HG02840 (cell line): ENCODE measurements around the gene TMEM92.

Source experiments
- ATAC-seq: cut with Tn5 transposase; IDR thresholded peaks from one replicate; pipeline ENCODE4 v1.9.1; 2021; ENCODE audit warnings: mild to moderate bottlenecking, moderate library complexity, moderate number of reproducible peaks; ENCODE audit not compliant: unreplicated experiment, low FRiP score

Gene TMEM92

GRCh38 chr17:50318501-50319285, 44.4 kb downstream of the TMEM92 start:
- no peak for ATAC-seq

- ATAC-seq = no peak
Measured at GRCh38 chr17:50319306-50320004, 45.2 kb downstream of the TMEM92 start.

- ATAC-seq = no peak
Measured at GRCh38 chr17:50322271-50322670, 48.0 kb downstream of the TMEM92 start.

GRCh38 chr17:50323060-50323459, 48.8 kb downstream of the TMEM92 start:
- no peak for ATAC-seq

- no peak for ATAC-seq
Measured at GRCh38 chr17:50325906-50326305, 51.6 kb downstream of the TMEM92 start.

GRCh38 chr17:50326831-50327364, 52.6 kb downstream of the TMEM92 start:
- ATAC-seq = no peak

- no peak for ATAC-seq
Measured at GRCh38 chr17:50328363-50329325, 54.4 kb downstream of the TMEM92 start.

GRCh38 chr17:50329716-50330115, 55.5 kb downstream of the TMEM92 start:
- no peak for ATAC-seq

- no peak for ATAC-seq
Measured at GRCh38 chr17:50330151-50330775, 56.0 kb downstream of the TMEM92 start.
